OCI-LY7 (cell line): ENCODE data around the gene ZNRF4. TPM values are rescaled to one million over a fixed set of nuclear protein-coding genes. Genes with fewer than 3 reads are reported as not detected.
A peak's percentile ranks its signal among the peaks of the same experiment; 100 is the strongest.

ENCODE experiments used
- BruUV-seq: library from RNA; stranded (reverse); fragments of 400-500 nt; replicated peaks from 2 replicates; lab custom pipeline; 2021; lab: Mats Ljungman, UMichigan
- CTCF ChIA-PET: fragments of 300-600 bp; sonication (Branson Sonifier 250); formaldehyde crosslinking; loops from one replicate; lab custom pipeline; 2022; ENCODE audit warnings: antibody characterized with exemption; ENCODE audit not compliant: unreplicated experiment; lab: Charles Lee
- POLR2A ChIA-PET: fragments of 300-600 bp; sonication (Branson Sonifier 250); formaldehyde crosslinking; loops from one replicate; lab custom pipeline; 2022; ENCODE audit warnings: antibody characterized with exemption; lab: Charles Lee
- DNase-seq: peaks from one replicate; pipeline ENCODE4 v3.0.0-alpha.2; 2015; ENCODE audit warnings: low spot score
- H2AFZ ChIP-seq: fragments of 200-600 bp; sonication (generic), shearing (Covaris generic); 2 replicates; pipeline ENCODE4 v1.6.1; 2014; ENCODE audit warnings: mild to moderate bottlenecking, antibody characterized with exemption, low read length, moderate library complexity
- H3K27ac ChIP-seq: fragments of 200-600 bp; sonication (generic); 2 replicates; pipeline ENCODE4 v1.5.1; 2014; ENCODE audit warnings: mixed run types, low read depth, mild to moderate bottlenecking, moderate library complexity, low read length, inconsistent platforms; ENCODE audit not compliant: poor library complexity, severe bottlenecking
- H3K36me3 ChIP-seq: fragments of 200-600 bp; sonication (generic); 2 replicates; pipeline ENCODE4 v1.6.1; 2014; ENCODE audit warnings: mild to moderate bottlenecking, antibody characterized with exemption, low read length, moderate library complexity, mixed read lengths; ENCODE audit not compliant: insufficient read depth
- H3K4me1 ChIP-seq: fragments of 200-600 bp; sonication (generic); 2 replicates; pipeline ENCODE4 v1.5.1; 2014; ENCODE audit warnings: mild to moderate bottlenecking, low read length; ENCODE audit not compliant: insufficient read depth, poor library complexity, severe bottlenecking
- H3K4me2 ChIP-seq: fragments of 200-600 bp; sonication (generic); 2 replicates; pipeline ENCODE4 v1.6.1; 2014; ENCODE audit warnings: mild to moderate bottlenecking, low read length
- H3K4me3 ChIP-seq: fragments of 200-600 bp; sonication (generic); 2 replicates; pipeline ENCODE4 v1.5.1; 2014; ENCODE audit warnings: mild to moderate bottlenecking, low read depth, low read length; ENCODE audit not compliant: poor library complexity, severe bottlenecking
- H3K79me2 ChIP-seq: fragments of 200-600 bp; sonication (generic); 2 replicates; pipeline ENCODE4 v1.6.1; 2016; ENCODE audit warnings: low read depth, mild to moderate bottlenecking, low read length, moderate library complexity, mixed read lengths; ENCODE audit not compliant: insufficient read depth
- H3K9me2 ChIP-seq: fragments of 200-600 bp; sonication (generic); 2 replicates; pipeline ENCODE4 v1.6.1; 2016; ENCODE audit warnings: mild to moderate bottlenecking, low read length, mixed read lengths; ENCODE audit not compliant: insufficient read depth
- H3K9me3 ChIP-seq: fragments of 200-600 bp; sonication (generic); 2 replicates; pipeline ENCODE4 v1.6.1; 2014; ENCODE audit warnings: mild to moderate bottlenecking, mixed run types, low read length, mixed read lengths
- H4K20me1 ChIP-seq: fragments of 200-600 bp; sonication (generic); 2 replicates; pipeline ENCODE4 v1.6.1; 2014; ENCODE audit warnings: mild to moderate bottlenecking, antibody characterized with exemption, low read length, moderate library complexity, mixed read lengths; ENCODE audit not compliant: insufficient read depth
- CTCF ChIP-seq: fragments of 200-600 bp; sonication (generic); conservative IDR thresholded peaks from 2 replicates; pipeline ENCODE4 v1.5.1; 2014; ENCODE audit warnings: mild to moderate bottlenecking, antibody characterized with exemption, low read length, moderate library complexity, mixed read lengths
- EZH2phosphoT487 ChIP-seq: fragments of 200-600 bp; sonication (generic); IDR thresholded peaks from 2 replicates; pipeline ENCODE4 v1.6.1; 2018; ENCODE audit warnings: low read depth, borderline replicate concordance, mild to moderate bottlenecking, mixed run types, antibody characterized with exemption, low read length, moderate library complexity, mixed read lengths
- intact Hi-C: fragments of 100-400 bp; cut with micrococcal nuclease; formaldehyde crosslinking; loops from one replicate; pipeline ENCODE4 v1.10.0; 2022; ENCODE audit not compliant: unreplicated experiment
- total RNA-seq, 2 experiments: library from RNA; depleted of rRNA in 1 of 2; stranded (reverse); fragments of >200 nt in 1 of 2; shearing (Covaris generic) in 1 of 2; gene quantifications; 2 replicates each; pipeline ENCODE4 v1.2.3, GENCODE V29; 2014 to 2022

The ZNRF4 gene
- total RNA-seq, 2 experiments from 2014 or later: not detected

GRCh38 chr19:5451494-5451893, 3.7 kb upstream of the ZNRF4 start:
- no peak overlapping the region for H2AFZ ChIP-seq
- H3K36me3 ChIP-seq: no peaks in the 10 kb centered on the region
- no TSS peak for BruUV-seq
- ChIA-PET POLR2A (interaction anchor here (0.7 kb wide), 1 partner anchor 384 kb away, joined by 4 read pairs; no protein-coding TSS in a partner anchor), CTCF (no interaction called here)
- no peaks in the 10 kb centered on the region for H4K20me1 ChIP-seq
- no peak for TF ChIP-seq EZH2phosphoT487
- TF ChIP-seq CTCF: no peak
- H3K79me2 ChIP-seq: no peaks in the 10 kb centered on the region
- H3K4me1 ChIP-seq: no peaks in the 10 kb centered on the region
- H3K9me3 ChIP-seq: no peaks in the 10 kb centered on the region
- H3K4me3 ChIP-seq: no peak overlapping the region
- no peak for DNase-seq
- H3K9me2 ChIP-seq: no peaks in the 10 kb centered on the region
- H3K27ac ChIP-seq: no peak overlapping the region
- intact Hi-C loops: no loop called here
- H3K4me2 ChIP-seq: no peak overlapping the region

- Histone ChIP-seq H3K36me3 (no peaks in the 10 kb centered on the region), H3K9me2 (no peaks in the 10 kb centered on the region), H3K79me2 (no peaks in the 10 kb centered on the region), H3K4me2 (no peak overlapping the region), H3K9me3 (no peaks in the 10 kb centered on the region), H3K4me1 (no peaks in the 10 kb centered on the region), H2AFZ (no peak overlapping the region), H4K20me1 (no peaks in the 10 kb centered on the region), H3K27ac (no peak overlapping the region), H3K4me3 (no peak overlapping the region)
- peak; percentile 43 for DNase-seq
- intact Hi-C loops: no loop called here
- no peak for TF ChIP-seq CTCF
- no peak for TF ChIP-seq EZH2phosphoT487
- ChIA-PET POLR2A (no interaction called here), CTCF (no interaction called here)
- BruUV-seq: no TSS peak
Observed at GRCh38 chr19:5452594-5453565, 2.3 kb upstream of the ZNRF4 start.

- Histone ChIP-seq H3K4me2 (no peak overlapping the region), H3K9me3 (no peaks in the 10 kb centered on the region), H3K27ac (no peak overlapping the region), H2AFZ (no peak overlapping the region), H3K4me3 (no peak overlapping the region), H3K9me2 (no peaks in the 10 kb centered on the region), H4K20me1 (no peaks in the 10 kb centered on the region), H3K4me1 (no peaks in the 10 kb centered on the region), H3K36me3 (no peaks in the 10 kb centered on the region), H3K79me2 (no peaks in the 10 kb centered on the region)
- intact Hi-C loops: no loop called here
- TF ChIP-seq EZH2phosphoT487 (no peak), CTCF (no peak)
- no TSS peak for BruUV-seq
- ChIA-PET CTCF (no interaction called here), POLR2A (no interaction called here)
- DNase-seq: no peak
Observed at GRCh38 chr19:5454743-5455142, 474 bp upstream of the ZNRF4 start.
